Endothelial cell of umbilical vein (primary cell): ENCODE results near the gene GLRX5.

Experiments used
- EZH2 ChIP-seq: IDR thresholded peaks from 2 replicates; pipeline ENCODE4 v1.6.1; 2012; ENCODE audit warnings: borderline replicate concordance, low read depth, mild to moderate bottlenecking, moderate library complexity, low read length, inconsistent platforms; ENCODE audit not compliant: severe bottlenecking
- FOS ChIP-seq: IDR thresholded peaks from 2 replicates; pipeline ENCODE4 v1.6.1; 2011; ENCODE audit warnings: mild to moderate bottlenecking, low read length, moderate library complexity, borderline replicate concordance; ENCODE audit not compliant: insufficient read depth
- JUN ChIP-seq: IDR thresholded peaks from 2 replicates; pipeline ENCODE4 v1.6.1; 2011; ENCODE audit warnings: borderline replicate concordance, low read depth; ENCODE audit not compliant: insufficient read length, insufficient read depth
- MYC ChIP-seq: IDR thresholded peaks from one replicate; pipeline ENCODE4 v1.6.1; 2011; ENCODE audit warnings: mild to moderate bottlenecking, low read depth, low read length
- POLR2A ChIP-seq: IDR thresholded peaks from 2 replicates; pipeline ENCODE4 v1.6.1; 2012; ENCODE audit warnings: low read depth, mild to moderate bottlenecking, control low read depth, low read length
- POLR2AphosphoS5 ChIP-seq: IDR thresholded peaks from 2 replicates; pipeline ENCODE4 v1.6.1; 2012; ENCODE audit warnings: low read depth, mild to moderate bottlenecking, control low read depth, low read length, moderate library complexity; ENCODE audit not compliant: insufficient read depth
- TF ChIP-seq, protein P1 (sequence below), 2 donors: IDR thresholded peaks; 1 replicate in 1 of 2; 2 replicates in 1 of 2; pipeline ENCODE4 v1.5.1; 2011; ENCODE audit warnings: low read length in 2 of 2, mild to moderate bottlenecking in 2 of 2, moderate library complexity in 2 of 2, control low read depth in 1 of 2, inconsistent platforms in 1 of 2, low read depth in 1 of 2; ENCODE audit not compliant: insufficient read depth in 1 of 2; ENCODE audit errors: extremely low read depth in 1 of 2

GRCh38 chr14:95493503-95493902, 41.3 kb upstream of the GLRX5 start:
- TF ChIP-seq, protein P1, sequence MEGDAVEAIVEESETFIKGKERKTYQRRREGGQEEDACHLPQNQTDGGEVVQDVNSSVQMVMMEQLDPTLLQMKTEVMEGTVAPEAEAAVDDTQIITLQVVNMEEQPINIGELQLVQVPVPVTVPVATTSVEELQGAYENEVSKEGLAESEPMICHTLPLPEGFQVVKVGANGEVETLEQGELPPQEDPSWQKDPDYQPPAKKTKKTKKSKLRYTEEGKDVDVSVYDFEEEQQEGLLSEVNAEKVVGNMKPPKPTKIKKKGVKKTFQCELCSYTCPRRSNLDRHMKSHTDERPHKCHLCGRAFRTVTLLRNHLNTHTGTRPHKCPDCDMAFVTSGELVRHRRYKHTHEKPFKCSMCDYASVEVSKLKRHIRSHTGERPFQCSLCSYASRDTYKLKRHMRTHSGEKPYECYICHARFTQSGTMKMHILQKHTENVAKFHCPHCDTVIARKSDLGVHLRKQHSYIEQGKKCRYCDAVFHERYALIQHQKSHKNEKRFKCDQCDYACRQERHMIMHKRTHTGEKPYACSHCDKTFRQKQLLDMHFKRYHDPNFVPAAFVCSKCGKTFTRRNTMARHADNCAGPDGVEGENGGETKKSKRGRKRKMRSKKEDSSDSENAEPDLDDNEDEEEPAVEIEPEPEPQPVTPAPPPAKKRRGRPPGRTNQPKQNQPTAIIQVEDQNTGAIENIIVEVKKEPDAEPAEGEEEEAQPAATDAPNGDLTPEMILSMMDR (IDR thresholded peaks at IDR 0.05; ENCODE audit: extremely low read depth in 1 of 2, insufficient read depth in 1 of 2, low read depth in 1 of 2, low read length in 2 of 2), result no peak
- TF ChIP-seq MYC, result no peak
- no peak for TF ChIP-seq POLR2A
- TF ChIP-seq JUN, result no peak
- no peak for TF ChIP-seq EZH2
- TF ChIP-seq POLR2AphosphoS5, result no peak
- TF ChIP-seq FOS, result no peak
